ENCODE measurements around the gene ATF7. TPM values are rescaled to one million over a fixed set of nuclear protein-coding genes. Genes with fewer than 3 reads are reported as not detected.
A peak's percentile ranks its signal among the peaks of the same experiment; 100 is the strongest.

The ATF7 gene
- total and polyA plus RNA-seq, 9 of the 15 experiments (the other 6 are each of a cell fraction or from before 2014, with no cell fraction given): 10.6 to 30.4 (median 20.7) TPM

- TF ChIP-seq SNIP1 (IDR thresholded peaks at IDR 0.05; ENCODE audit: low read depth) (no peak), ZNF174 (CRISPR knock-in tag; IDR thresholded peaks at IDR 0.05) (no peak), TSHZ1 (CRISPR knock-in tag; IDR thresholded peaks at IDR 0.05) (no peak), CBFA2T2 (conservative IDR thresholded peaks at IDR 0.05) (no peak), RHOXF2B (CRISPR knock-in tag; conservative IDR thresholded peaks at IDR 0.05) (no peak), SOX6 (IDR thresholded peaks at IDR 0.05) (peak; percentile 47; the same call in 1 of the 2 replicates), HDAC3 (IDR thresholded peaks at IDR 0.05; ENCODE audit: borderline replicate concordance, partially characterized antibody) (peak; percentile 52), ZNF146 (CRISPR knock-in tag; IDR thresholded peaks at IDR 0.05; ENCODE audit: unreplicated experiment) (no peak), EP400 (IDR thresholded peaks at IDR 0.05) (peak; percentile 81), ZNF232 (CRISPR knock-in tag; IDR thresholded peaks at IDR 0.05) (no peak), NFE2 (IDR thresholded peaks at IDR 0.05; ENCODE audit: low read depth) (0 out of 2 replicates have a peak, but pooled peaks have one; percentile 1), CEBPB (tag; IDR thresholded peaks at IDR 0.05) (no peak), U2AF2 (optimal IDR thresholded peaks at IDR 0.05; ENCODE audit: low read depth, low read length) (no peak), ZNF512 (tag; IDR thresholded peaks at IDR 0.05) (no peak), L3MBTL2 (IDR thresholded peaks at IDR 0.05) (peak; percentile 81), NCOA2 (IDR thresholded peaks at IDR 0.05; ENCODE audit: partially characterized antibody in 2 of 2) (no peak), NCOR1 (IDR thresholded peaks at IDR 0.05) (no peak), RBBP5 (IDR thresholded peaks at IDR 0.05; ENCODE audit: borderline replicate concordance, insufficient read depth, low read length, poor library complexity, severe bottlenecking) (peak; percentile 51), SRSF1 (IDR thresholded peaks at IDR 0.05; ENCODE audit: low read depth, low read length) (no peak), ELK3 (CRISPR knock-in tag; IDR thresholded peaks at IDR 0.05) (no peak)
- TF ChIP-seq, protein P1, sequence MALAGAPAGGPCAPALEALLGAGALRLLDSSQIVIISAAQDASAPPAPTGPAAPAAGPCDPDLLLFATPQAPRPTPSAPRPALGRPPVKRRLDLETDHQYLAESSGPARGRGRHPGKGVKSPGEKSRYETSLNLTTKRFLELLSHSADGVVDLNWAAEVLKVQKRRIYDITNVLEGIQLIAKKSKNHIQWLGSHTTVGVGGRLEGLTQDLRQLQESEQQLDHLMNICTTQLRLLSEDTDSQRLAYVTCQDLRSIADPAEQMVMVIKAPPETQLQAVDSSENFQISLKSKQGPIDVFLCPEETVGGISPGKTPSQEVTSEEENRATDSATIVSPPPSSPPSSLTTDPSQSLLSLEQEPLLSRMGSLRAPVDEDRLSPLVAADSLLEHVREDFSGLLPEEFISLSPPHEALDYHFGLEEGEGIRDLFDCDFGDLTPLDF (CRISPR knock-in tag; IDR thresholded peaks at IDR 0.05): peak; percentile 85
Measured at GRCh38 chr12:53625946-53626701, at the start of gene ATF7 (continued).

Data from K562 (cell line).